ENCODE measurements around the gene PMEPA1.

- TF ChIP-seq, protein P1, sequence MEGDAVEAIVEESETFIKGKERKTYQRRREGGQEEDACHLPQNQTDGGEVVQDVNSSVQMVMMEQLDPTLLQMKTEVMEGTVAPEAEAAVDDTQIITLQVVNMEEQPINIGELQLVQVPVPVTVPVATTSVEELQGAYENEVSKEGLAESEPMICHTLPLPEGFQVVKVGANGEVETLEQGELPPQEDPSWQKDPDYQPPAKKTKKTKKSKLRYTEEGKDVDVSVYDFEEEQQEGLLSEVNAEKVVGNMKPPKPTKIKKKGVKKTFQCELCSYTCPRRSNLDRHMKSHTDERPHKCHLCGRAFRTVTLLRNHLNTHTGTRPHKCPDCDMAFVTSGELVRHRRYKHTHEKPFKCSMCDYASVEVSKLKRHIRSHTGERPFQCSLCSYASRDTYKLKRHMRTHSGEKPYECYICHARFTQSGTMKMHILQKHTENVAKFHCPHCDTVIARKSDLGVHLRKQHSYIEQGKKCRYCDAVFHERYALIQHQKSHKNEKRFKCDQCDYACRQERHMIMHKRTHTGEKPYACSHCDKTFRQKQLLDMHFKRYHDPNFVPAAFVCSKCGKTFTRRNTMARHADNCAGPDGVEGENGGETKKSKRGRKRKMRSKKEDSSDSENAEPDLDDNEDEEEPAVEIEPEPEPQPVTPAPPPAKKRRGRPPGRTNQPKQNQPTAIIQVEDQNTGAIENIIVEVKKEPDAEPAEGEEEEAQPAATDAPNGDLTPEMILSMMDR (IDR thresholded peaks at IDR 0.05), result no peak
- TF ChIP-seq EZH2 (IDR thresholded peaks at IDR 0.05; ENCODE audit: borderline replicate concordance, insufficient read depth, low read depth, low read length, poor library complexity, severe bottlenecking), result no peak
Observed at GRCh38 chr20:57714409-57715267, 4.8 kb upstream of the PMEPA1 start.
